Osteocyte (in vitro differentiated cells): ENCODE measurements around the gene FADS1. TPM values are rescaled to one million over a fixed set of nuclear protein-coding genes. Genes with fewer than 3 reads are reported as not detected.

ENCODE experiments used
- DNase-seq: peaks from one replicate; pipeline ENCODE4 v3.0.0; 2021; ENCODE audit warnings: mixed read lengths; ENCODE audit not compliant: unreplicated experiment; ENCODE audit errors: extremely low spot score
- H3K27ac Mint-ChIP-seq: one replicate; pipeline ENCODE4 v1.8.0; 2021; ENCODE audit warnings: mild to moderate bottlenecking, mixed read lengths; ENCODE audit not compliant: unreplicated experiment
- H3K27me3 Mint-ChIP-seq: one replicate; pipeline ENCODE4 v1.8.0; 2021; ENCODE audit warnings: mixed read lengths; ENCODE audit not compliant: unreplicated experiment
- H3K36me3 Mint-ChIP-seq: one replicate; pipeline ENCODE4 v1.8.0; 2021; ENCODE audit warnings: mixed read lengths; ENCODE audit not compliant: unreplicated experiment
- H3K4me1 Mint-ChIP-seq: one replicate; pipeline ENCODE4 v1.8.0; 2021; ENCODE audit warnings: mixed read lengths; ENCODE audit not compliant: unreplicated experiment
- H3K4me3 Mint-ChIP-seq: one replicate; pipeline ENCODE4 v1.8.0; 2021; ENCODE audit warnings: mild to moderate bottlenecking, moderate library complexity, mixed read lengths; ENCODE audit not compliant: unreplicated experiment
- H3K9me3 Mint-ChIP-seq: one replicate; pipeline ENCODE4 v1.8.0; 2021; ENCODE audit warnings: mixed read lengths; ENCODE audit not compliant: unreplicated experiment
- total RNA-seq: library from RNA; stranded (reverse); gene quantifications from 2 replicates; pipeline ENCODE4 v1.2.1, GENCODE V29; 2021
- TF ChIP-seq, protein P1 (sequence below): fragments of 200-600 bp; sonication (generic); IDR thresholded peaks from 2 replicates; pipeline ENCODE4 v1.5.0; 2021; ENCODE audit warnings: antibody characterized with exemption, mild to moderate bottlenecking, moderate library complexity

Gene FADS1
- total RNA-seq, 1 donor from 2014 or later, result 76.0 TPM

DNA sequence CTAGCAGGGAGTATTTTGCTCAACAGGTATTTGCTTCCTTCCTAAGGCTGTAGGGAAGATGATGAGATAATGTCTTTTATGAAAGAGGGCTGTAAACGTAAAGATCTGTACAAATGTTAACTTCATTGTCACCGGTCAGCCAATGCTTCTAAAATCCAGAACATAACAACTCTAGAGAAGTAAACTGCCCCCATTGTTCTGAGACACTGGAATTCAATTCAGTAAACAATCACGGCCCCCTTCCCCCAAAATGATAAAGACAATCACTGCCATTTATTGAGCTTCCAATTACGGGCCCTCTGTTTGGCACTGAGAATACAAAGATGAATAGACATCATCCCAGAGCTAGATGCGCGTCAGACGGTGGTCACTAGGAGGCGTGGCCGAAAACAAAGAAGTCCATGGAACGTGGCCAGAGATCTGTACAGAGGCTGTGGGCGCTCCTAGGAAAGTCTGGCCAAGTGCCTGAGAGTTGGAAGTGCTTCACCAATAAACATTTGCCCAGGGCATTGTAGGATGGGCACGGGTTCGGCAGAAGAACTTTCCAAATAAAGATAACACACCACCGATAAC, 25.0 kb downstream of the FADS1 start:
- Mint-ChIP-seq H3K9me3 (no peaks in the 10 kb centered on the region), H3K27ac (peak overlapping the region; percentile 99), H3K4me3 (peak overlapping the region; percentile 92), H3K36me3 (peaks cover 9% of the 10 kb centered on the region), H3K4me1 (peaks cover 16% of the 10 kb centered on the region), H3K27me3 (no peaks in the 10 kb centered on the region)
- DNase-seq, result no peak
- TF ChIP-seq, protein P1, sequence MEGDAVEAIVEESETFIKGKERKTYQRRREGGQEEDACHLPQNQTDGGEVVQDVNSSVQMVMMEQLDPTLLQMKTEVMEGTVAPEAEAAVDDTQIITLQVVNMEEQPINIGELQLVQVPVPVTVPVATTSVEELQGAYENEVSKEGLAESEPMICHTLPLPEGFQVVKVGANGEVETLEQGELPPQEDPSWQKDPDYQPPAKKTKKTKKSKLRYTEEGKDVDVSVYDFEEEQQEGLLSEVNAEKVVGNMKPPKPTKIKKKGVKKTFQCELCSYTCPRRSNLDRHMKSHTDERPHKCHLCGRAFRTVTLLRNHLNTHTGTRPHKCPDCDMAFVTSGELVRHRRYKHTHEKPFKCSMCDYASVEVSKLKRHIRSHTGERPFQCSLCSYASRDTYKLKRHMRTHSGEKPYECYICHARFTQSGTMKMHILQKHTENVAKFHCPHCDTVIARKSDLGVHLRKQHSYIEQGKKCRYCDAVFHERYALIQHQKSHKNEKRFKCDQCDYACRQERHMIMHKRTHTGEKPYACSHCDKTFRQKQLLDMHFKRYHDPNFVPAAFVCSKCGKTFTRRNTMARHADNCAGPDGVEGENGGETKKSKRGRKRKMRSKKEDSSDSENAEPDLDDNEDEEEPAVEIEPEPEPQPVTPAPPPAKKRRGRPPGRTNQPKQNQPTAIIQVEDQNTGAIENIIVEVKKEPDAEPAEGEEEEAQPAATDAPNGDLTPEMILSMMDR, result peak; percentile 10

DNA sequence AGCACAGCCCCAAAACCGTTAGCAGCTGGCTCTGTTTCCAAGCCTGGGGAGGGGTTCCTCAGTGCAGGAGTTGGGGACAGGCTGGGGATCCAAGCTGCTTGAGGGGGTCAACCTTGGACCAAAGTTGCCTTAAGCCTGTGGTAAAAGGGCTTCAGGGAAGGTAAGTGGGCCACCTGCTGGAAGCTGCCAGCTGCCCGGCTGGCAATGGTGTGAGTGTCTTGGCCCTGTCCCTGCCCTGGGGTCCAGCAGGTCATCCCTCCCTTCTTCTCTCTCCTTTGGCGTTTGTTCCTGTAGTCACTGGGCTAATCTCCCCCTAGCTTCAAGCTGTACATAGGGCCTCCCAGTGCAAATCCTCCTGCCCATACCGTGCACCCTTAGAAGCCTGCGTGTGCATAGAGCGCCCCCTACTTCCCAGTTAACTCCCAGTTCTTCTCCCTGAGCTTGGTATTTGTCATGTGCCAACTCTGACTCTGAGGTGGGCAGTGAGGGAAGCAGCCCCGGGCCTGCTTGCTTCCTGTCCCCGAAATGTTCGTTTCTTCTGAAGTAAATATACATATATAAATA, 28.8 kb downstream of the FADS1 start:
- TF ChIP-seq, protein P1, result peak; percentile 52
- H3K36me3 Mint-ChIP-seq, result peaks cover 14% of the 10 kb centered on the region
- no peak overlapping the region for H3K4me3 Mint-ChIP-seq
- no peak overlapping the region for H3K27ac Mint-ChIP-seq
- no peak for DNase-seq
- peaks cover 17% of the 10 kb centered on the region for H3K4me1 Mint-ChIP-seq
- no peaks in the 10 kb centered on the region for H3K9me3 Mint-ChIP-seq
- no peaks in the 10 kb centered on the region for H3K27me3 Mint-ChIP-seq

DNA sequence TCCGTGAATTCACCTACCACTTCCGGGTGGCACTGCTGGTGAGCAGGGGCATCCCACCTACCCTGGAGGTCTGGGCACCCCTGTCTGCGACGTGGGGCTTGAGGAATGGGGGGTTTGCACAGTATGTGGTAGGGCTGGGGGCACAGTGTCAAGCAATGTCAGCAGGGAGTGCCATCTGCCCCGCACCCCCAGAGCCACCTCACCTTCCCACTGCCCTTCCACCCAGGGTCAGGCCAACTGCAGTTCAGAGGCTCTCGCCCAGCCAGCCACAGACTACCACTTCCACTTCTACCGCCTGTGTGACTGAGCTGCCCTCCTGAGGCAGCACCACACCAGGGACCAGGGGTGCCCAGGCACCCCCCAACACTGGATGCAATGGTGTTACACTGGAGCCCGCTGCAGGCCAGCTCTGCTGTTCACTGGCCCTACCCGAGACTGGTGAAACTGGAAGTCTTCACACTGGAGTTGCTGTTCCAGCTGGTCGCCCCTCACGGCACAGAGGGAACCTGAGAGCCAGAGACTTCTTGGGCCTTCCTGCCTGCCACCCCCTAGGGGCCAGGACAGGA, 30.9 kb downstream of the FADS1 start:
- Mint-ChIP-seq H3K27ac (no peak overlapping the region), H3K36me3 (peaks cover 14% of the 10 kb centered on the region), H3K4me3 (no peak overlapping the region), H3K9me3 (no peaks in the 10 kb centered on the region), H3K4me1 (peaks cover 12% of the 10 kb centered on the region), H3K27me3 (no peaks in the 10 kb centered on the region)
- DNase-seq, result no peak
- TF ChIP-seq, protein P1, result no peak

- Mint-ChIP-seq H3K4me3 (no peak overlapping the region), H3K27me3 (no peaks in the 10 kb centered on the region), H3K36me3 (peaks cover 8% of the 10 kb centered on the region), H3K4me1 (peaks cover 12% of the 10 kb centered on the region), H3K9me3 (no peaks in the 10 kb centered on the region), H3K27ac (peak overlapping the region; percentile 39)
- DNase-seq, result no peak
- TF ChIP-seq, protein P1, result no peak
Observed at GRCh38 chr11:61784506-61784805, 32.3 kb downstream of the FADS1 start.

DNA sequence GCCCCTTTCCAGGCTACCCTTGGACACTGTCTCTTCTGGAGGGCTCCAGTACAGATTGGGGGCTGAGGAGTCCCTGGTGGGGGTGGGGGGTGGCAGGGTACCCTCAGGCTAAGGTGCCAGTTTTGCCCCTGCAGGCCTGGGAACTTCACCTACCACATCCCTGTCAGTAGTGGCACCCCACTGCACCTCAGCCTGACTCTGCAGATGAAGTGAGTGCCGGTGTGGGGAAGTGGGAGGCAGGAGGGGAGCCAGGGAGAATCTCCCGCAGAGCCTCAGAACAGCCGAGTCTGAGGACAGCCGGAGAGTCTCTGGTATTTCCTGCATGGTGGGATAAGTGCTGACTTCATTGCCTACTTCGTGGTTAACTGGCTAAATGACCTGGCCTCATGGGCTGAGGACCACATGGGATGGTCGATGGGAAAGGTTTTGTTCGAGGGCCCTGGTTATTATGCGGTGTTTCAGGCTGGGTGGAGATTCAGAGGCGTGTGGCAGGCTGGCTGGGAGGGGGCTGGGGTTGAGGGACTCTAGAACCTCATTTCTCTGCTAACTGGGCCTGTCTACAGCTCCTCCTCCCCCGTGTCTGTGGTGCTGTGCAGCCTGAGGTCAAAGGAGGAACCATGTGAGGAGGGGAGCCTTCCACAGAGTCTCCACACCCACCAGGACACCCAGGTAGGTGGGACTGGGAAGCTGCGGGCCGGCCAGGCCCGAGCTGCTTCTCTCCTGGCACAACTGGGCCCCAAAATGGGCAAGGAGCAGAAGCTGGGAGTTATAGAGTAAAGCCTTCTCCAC, 32.9 kb downstream of the FADS1 start:
- TF ChIP-seq, protein P1, result no peak
- DNase-seq, result no peak
- no peak overlapping the region for H3K4me3 Mint-ChIP-seq
- H3K4me1 Mint-ChIP-seq, result peaks cover 12% of the 10 kb centered on the region
- no peaks in the 10 kb centered on the region for H3K27me3 Mint-ChIP-seq
- H3K9me3 Mint-ChIP-seq, result no peaks in the 10 kb centered on the region
- peaks cover 8% of the 10 kb centered on the region for H3K36me3 Mint-ChIP-seq
- H3K27ac Mint-ChIP-seq, result peak overlapping the region; percentile 39
